ENCODE measurements around the gene CCNB1. TPM values are rescaled to one million over a fixed set of nuclear protein-coding genes. Genes with fewer than 3 reads are reported as not detected.

CCNB1 gene
- total RNA-seq, 1 experiment from 2014 or later = 526 TPM

Other genes with a start within 250 kb of the CCNB1 start
- 44.1 and 48.8 TPM in 2 replicates for gene SLC30A5, start 73.1 kb upstream of the CCNB1 start, total RNA-seq (2014; rRNA removed; shearing (Covaris generic))
- gene CENPH, start 22.4 kb downstream of the CCNB1 start, total RNA-seq (2014; rRNA removed; shearing (Covaris generic)) = 56.5 and 57.9 TPM in 2 replicates
- 43.0 and 45.4 TPM in 2 replicates for gene CDK7, start 67.7 kb downstream of the CCNB1 start, total RNA-seq (2014; rRNA removed; shearing (Covaris generic))
- 3.7 and 4.0 TPM in 2 replicates for gene CCDC125, start 165.7 kb downstream of the CCNB1 start, total RNA-seq (2014; rRNA removed; shearing (Covaris generic))
- 36.9 and 50.1 TPM in 2 replicates for gene AK6, start 202.4 kb downstream of the CCNB1 start, total RNA-seq (2014; rRNA removed; shearing (Covaris generic))
- 136 and 177 TPM in 2 replicates for gene TAF9, start 202.4 kb downstream of the CCNB1 start, total RNA-seq (2014; rRNA removed; shearing (Covaris generic))
- 16.7 and 18.6 TPM in 2 replicates for gene RAD17, start 202.7 kb downstream of the CCNB1 start, total RNA-seq (2014; rRNA removed; shearing (Covaris generic))
- gene MARVELD2, start 248.0 kb downstream of the CCNB1 start, total RNA-seq (2014; rRNA removed; shearing (Covaris generic)) = 1.1 and 2.5 TPM in 2 replicates